ENCODE data around the gene SPECC1L. TPM values are rescaled to one million over a fixed set of nuclear protein-coding genes. Genes with fewer than 3 reads are reported as not detected.
"Not testable (repeated sequence)": the region's sequence is repeated elsewhere in the genome, so short reads cannot be mapped to it uniquely, and the experiment has no call there.

SPECC1L gene
- total RNA-seq, 1 donor from 2014 or later = 92.9 TPM

GRCh38 chr22:24287212-24287611, 16.6 kb downstream of the SPECC1L start:
- not testable (repeated sequence) for DNase-seq (ENCODE audit: low spot score)

GRCh38 chr22:24287801-24288200, 17.2 kb downstream of the SPECC1L start:
- DNase-seq (ENCODE audit: low spot score) = not testable (repeated sequence)

GRCh38 chr22:24289114-24289513, 18.5 kb downstream of the SPECC1L start:
- DNase-seq (ENCODE audit: low spot score) = no peak

- no peak for DNase-seq (ENCODE audit: low spot score)
Measured at GRCh38 chr22:24289741-24290163, 19.1 kb downstream of the SPECC1L start.

GRCh38 chr22:24290459-24290858, 19.8 kb downstream of the SPECC1L start:
- DNase-seq (ENCODE audit: low spot score) = no peak

- DNase-seq (ENCODE audit: low spot score) = no peak
Measured at GRCh38 chr22:24291515-24292201, 21.0 kb downstream of the SPECC1L start.

- DNase-seq (ENCODE audit: low spot score) = not testable (repeated sequence)
Measured at GRCh38 chr22:24292202-24292830, 21.7 kb downstream of the SPECC1L start.

GRCh38 chr22:24294913-24295312, 24.3 kb downstream of the SPECC1L start:
- DNase-seq (ENCODE audit: low spot score) = not testable (repeated sequence)

GRCh38 chr22:24298497-24299155, 28.0 kb downstream of the SPECC1L start:
- not testable (repeated sequence) for DNase-seq (ENCODE audit: low spot score)

GRCh38 chr22:24300522-24300921, 29.9 kb downstream of the SPECC1L start:
- DNase-seq (ENCODE audit: low spot score) = not testable (repeated sequence)

- no peak for DNase-seq (ENCODE audit: low spot score)
Measured at GRCh38 chr22:24302591-24302990, 32.0 kb downstream of the SPECC1L start.

GRCh38 chr22:24303007-24303406, 32.4 kb downstream of the SPECC1L start:
- no peak for DNase-seq (ENCODE audit: low spot score)

- no peak for DNase-seq (ENCODE audit: low spot score)
Measured at GRCh38 chr22:24304062-24304675, 33.5 kb downstream of the SPECC1L start.

GRCh38 chr22:24305260-24305692, 34.6 kb downstream of the SPECC1L start:
- DNase-seq (ENCODE audit: low spot score) = no peak

- DNase-seq (ENCODE audit: low spot score) = no peak
Measured at GRCh38 chr22:24310969-24311368, 40.3 kb downstream of the SPECC1L start.

- no peak for DNase-seq (ENCODE audit: low spot score)
Measured at GRCh38 chr22:24315367-24315966, 44.8 kb downstream of the SPECC1L start.

GRCh38 chr22:24316264-24316663, 45.6 kb downstream of the SPECC1L start:
- not testable (repeated sequence) for DNase-seq (ENCODE audit: low spot score)

- DNase-seq (ENCODE audit: low spot score) = not testable (repeated sequence)
Measured at GRCh38 chr22:24317511-24317910, 46.9 kb downstream of the SPECC1L start.

- DNase-seq (ENCODE audit: low spot score) = no peak
Measured at GRCh38 chr22:24319451-24319850, 48.8 kb downstream of the SPECC1L start.

- DNase-seq (ENCODE audit: low spot score) = no peak
Measured at GRCh38 chr22:24321999-24322398, 51.4 kb downstream of the SPECC1L start.

GRCh38 chr22:24322522-24322921, 51.9 kb downstream of the SPECC1L start:
- no peak for DNase-seq (ENCODE audit: low spot score)

- no peak for DNase-seq (ENCODE audit: low spot score)
Measured at GRCh38 chr22:24323233-24323632, 52.6 kb downstream of the SPECC1L start.
